Panc1 (cell line): ENCODE data around the gene POLDIP2. TPM values are rescaled to one million over a fixed set of nuclear protein-coding genes. Genes with fewer than 3 reads are reported as not detected.

Experiments used
- ATAC-seq: fragments of 200-7000 bp; cut with Tn5 transposase; 2 replicates; pipeline ENCODE4 v1.9.1; 2020; ENCODE audit warnings: mild to moderate bottlenecking, moderate library complexity
- BruUV-seq: library from RNA; stranded (reverse); fragments of 400-500 nt; replicated peaks from 2 replicates; lab custom pipeline; 2021; lab: Mats Ljungman, UMichigan
- CTCF ChIA-PET: fragments of 300-600 bp; sonication (Branson Sonifier 250); formaldehyde crosslinking; loops from one replicate; lab custom pipeline; 2022; ENCODE audit warnings: antibody characterized with exemption; lab: Charles Lee
- POLR2A ChIA-PET: fragments of 300-600 bp; sonication (Branson Sonifier 250); formaldehyde crosslinking; loops from one replicate; lab custom pipeline; 2022; ENCODE audit warnings: antibody characterized with exemption; lab: Charles Lee
- DNase-seq: peaks from one replicate; pipeline ENCODE4 v3.0.0-alpha.2; 2010; ENCODE audit warnings: low read depth, low spot score
- H3K27ac ChIP-seq: 2 replicates; pipeline ENCODE4 v1.5.1; 2011; ENCODE audit warnings: mild to moderate bottlenecking, low read length, inconsistent platforms
- H3K27me3 ChIP-seq: fragments of 200-500 bp; sonication (Bioruptor generic); 2 replicates; pipeline ENCODE4 v1.6.0; 2014; ENCODE audit warnings: low read length, inconsistent platforms; ENCODE audit not compliant: control insufficient read depth, insufficient read depth
- H3K36me3 ChIP-seq: fragments of 200-500 bp; sonication (Bioruptor generic); 2 replicates; pipeline ENCODE4 v1.5.1; 2014; ENCODE audit warnings: inconsistent platforms, mild to moderate bottlenecking, low read length, moderate library complexity; ENCODE audit not compliant: control insufficient read depth, insufficient read depth
- H3K4me1 ChIP-seq: 2 replicates; pipeline ENCODE4 v1.5.1; 2011; ENCODE audit warnings: inconsistent platforms, mild to moderate bottlenecking, low read length, moderate library complexity; ENCODE audit not compliant: control insufficient read depth, insufficient read depth
- H3K4me3 ChIP-seq, 2 experiments: 2 replicates each; pipeline ENCODE4 v1.5.1; 2011 to 2012; ENCODE audit warnings: low read depth in 2 of 2, low read length in 2 of 2, mild to moderate bottlenecking in 2 of 2, inconsistent platforms in 1 of 2, moderate library complexity in 1 of 2
- H3K9me3 ChIP-seq: fragments of 200-500 bp; sonication (Bioruptor generic); 2 replicates; pipeline ENCODE4 v1.5.1; 2014; ENCODE audit warnings: low read depth, mild to moderate bottlenecking, inconsistent platforms, low read length, moderate library complexity; ENCODE audit not compliant: control insufficient read depth, insufficient read depth
- POLR2AphosphoS5 ChIP-seq: IDR thresholded peaks from 2 replicates; pipeline ENCODE4 v1.6.1; 2012; ENCODE audit warnings: mild to moderate bottlenecking, low read depth, low read length, moderate library complexity
- SIN3A ChIP-seq: IDR thresholded peaks from 2 replicates; pipeline ENCODE4 v1.6.1; 2012; ENCODE audit warnings: low read depth, mild to moderate bottlenecking, low read length, moderate library complexity, borderline replicate concordance; ENCODE audit not compliant: insufficient read depth
- TCF7L2 ChIP-seq: IDR thresholded peaks from 2 replicates; pipeline ENCODE4 v1.6.1; 2011; ENCODE audit warnings: mild to moderate bottlenecking, low read depth, low read length, inconsistent platforms
- in situ Hi-C: cut with HindIII; loops from 2 replicates; pipeline ENCODE4 v1.10.0; 2016; ENCODE audit warnings: low sequenced_read_pairs, low pct_unique_long_range_greater_than_20kb
- intact Hi-C: fragments of 100-400 bp; cut with micrococcal nuclease; formaldehyde crosslinking; loops from one replicate; pipeline ENCODE4 v1.10.0; 2022; ENCODE audit not compliant: unreplicated experiment
- total RNA-seq: library from RNA; stranded (reverse); gene quantifications from one replicate; pipeline ENCODE4 v1.2.1, GENCODE V29; 2021; ENCODE audit not compliant: unreplicated experiment
- TF ChIP-seq, protein P1 (sequence below), 2 experiments: IDR thresholded peaks; 2 replicates each; pipeline ENCODE4 v1.6.1; 2011 to 2012; ENCODE audit warnings: low read depth in 2 of 2, control low read depth in 1 of 2, low read length in 1 of 2, mild to moderate bottlenecking in 1 of 2, moderate library complexity in 1 of 2; ENCODE audit not compliant: insufficient read depth in 1 of 2
- TF ChIP-seq, protein P2 (sequence below): fragments of 450-650 bp; IDR thresholded peaks from 2 replicates; pipeline ENCODE4 v1.5.1; 2017; ENCODE audit warnings: mild to moderate bottlenecking

Gene POLDIP2
- total RNA-seq, 1 experiment from 2014 or later = 175 TPM

DNA sequence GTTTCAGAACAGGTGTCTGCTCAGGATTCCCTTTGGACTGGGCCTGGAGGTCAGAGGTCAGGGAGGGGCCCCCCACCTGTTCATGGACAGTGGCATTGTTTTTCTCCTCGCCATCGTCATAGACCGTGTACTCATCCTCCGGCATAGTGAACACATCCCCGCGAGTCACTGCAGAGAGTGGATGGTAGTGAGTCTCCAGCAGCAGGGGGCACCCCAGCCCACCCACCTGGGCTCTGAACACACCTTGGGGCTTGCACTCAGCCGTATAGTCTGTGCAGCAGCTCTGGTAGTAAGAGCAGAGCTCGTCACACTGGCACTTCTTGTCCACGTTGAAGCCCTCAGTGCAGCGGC is 12.3 kb upstream of the POLDIP2 start:
- Histone ChIP-seq H3K9me3 (no peaks in the 10 kb centered on the region), H3K27ac (no peak overlapping the region; the same call in 1 of the 2 replicates), H3K27me3 (no peaks in the 10 kb centered on the region), H3K36me3 (no peaks in the 10 kb centered on the region), H3K4me3 (no peak overlapping the region), H3K4me1 (peaks cover 27% of the 10 kb centered on the region)
- ChIA-PET CTCF (no interaction called here), POLR2A (interaction anchor here (0.6 to 1.0 kb wide), 4 partner anchors 12 to 156 kb away, joined by 3 to 5 read pairs (median 4); partner anchors contain the start of gene POLDIP2)
- no peak for DNase-seq
- TF ChIP-seq, protein P1, sequence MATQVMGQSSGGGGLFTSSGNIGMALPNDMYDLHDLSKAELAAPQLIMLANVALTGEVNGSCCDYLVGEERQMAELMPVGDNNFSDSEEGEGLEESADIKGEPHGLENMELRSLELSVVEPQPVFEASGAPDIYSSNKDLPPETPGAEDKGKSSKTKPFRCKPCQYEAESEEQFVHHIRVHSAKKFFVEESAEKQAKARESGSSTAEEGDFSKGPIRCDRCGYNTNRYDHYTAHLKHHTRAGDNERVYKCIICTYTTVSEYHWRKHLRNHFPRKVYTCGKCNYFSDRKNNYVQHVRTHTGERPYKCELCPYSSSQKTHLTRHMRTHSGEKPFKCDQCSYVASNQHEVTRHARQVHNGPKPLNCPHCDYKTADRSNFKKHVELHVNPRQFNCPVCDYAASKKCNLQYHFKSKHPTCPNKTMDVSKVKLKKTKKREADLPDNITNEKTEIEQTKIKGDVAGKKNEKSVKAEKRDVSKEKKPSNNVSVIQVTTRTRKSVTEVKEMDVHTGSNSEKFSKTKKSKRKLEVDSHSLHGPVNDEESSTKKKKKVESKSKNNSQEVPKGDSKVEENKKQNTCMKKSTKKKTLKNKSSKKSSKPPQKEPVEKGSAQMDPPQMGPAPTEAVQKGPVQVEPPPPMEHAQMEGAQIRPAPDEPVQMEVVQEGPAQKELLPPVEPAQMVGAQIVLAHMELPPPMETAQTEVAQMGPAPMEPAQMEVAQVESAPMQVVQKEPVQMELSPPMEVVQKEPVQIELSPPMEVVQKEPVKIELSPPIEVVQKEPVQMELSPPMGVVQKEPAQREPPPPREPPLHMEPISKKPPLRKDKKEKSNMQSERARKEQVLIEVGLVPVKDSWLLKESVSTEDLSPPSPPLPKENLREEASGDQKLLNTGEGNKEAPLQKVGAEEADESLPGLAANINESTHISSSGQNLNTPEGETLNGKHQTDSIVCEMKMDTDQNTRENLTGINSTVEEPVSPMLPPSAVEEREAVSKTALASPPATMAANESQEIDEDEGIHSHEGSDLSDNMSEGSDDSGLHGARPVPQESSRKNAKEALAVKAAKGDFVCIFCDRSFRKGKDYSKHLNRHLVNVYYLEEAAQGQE (IDR thresholded peaks at IDR 0.05; ENCODE audit: insufficient read depth in 1 of 2, low read depth in 2 of 2, low read length in 1 of 2) = no peak
- TF ChIP-seq, protein P2, sequence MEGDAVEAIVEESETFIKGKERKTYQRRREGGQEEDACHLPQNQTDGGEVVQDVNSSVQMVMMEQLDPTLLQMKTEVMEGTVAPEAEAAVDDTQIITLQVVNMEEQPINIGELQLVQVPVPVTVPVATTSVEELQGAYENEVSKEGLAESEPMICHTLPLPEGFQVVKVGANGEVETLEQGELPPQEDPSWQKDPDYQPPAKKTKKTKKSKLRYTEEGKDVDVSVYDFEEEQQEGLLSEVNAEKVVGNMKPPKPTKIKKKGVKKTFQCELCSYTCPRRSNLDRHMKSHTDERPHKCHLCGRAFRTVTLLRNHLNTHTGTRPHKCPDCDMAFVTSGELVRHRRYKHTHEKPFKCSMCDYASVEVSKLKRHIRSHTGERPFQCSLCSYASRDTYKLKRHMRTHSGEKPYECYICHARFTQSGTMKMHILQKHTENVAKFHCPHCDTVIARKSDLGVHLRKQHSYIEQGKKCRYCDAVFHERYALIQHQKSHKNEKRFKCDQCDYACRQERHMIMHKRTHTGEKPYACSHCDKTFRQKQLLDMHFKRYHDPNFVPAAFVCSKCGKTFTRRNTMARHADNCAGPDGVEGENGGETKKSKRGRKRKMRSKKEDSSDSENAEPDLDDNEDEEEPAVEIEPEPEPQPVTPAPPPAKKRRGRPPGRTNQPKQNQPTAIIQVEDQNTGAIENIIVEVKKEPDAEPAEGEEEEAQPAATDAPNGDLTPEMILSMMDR = no peak; the same call in 1 of the 2 replicates
- TF ChIP-seq TCF7L2 = no peak
- TF ChIP-seq POLR2AphosphoS5 = no peak
- TF ChIP-seq SIN3A = no peak
- in situ Hi-C loops (no loop called here), intact Hi-C loops (no loop called here)
- no TSS peak for BruUV-seq
- ATAC-seq = no peak

DNA sequence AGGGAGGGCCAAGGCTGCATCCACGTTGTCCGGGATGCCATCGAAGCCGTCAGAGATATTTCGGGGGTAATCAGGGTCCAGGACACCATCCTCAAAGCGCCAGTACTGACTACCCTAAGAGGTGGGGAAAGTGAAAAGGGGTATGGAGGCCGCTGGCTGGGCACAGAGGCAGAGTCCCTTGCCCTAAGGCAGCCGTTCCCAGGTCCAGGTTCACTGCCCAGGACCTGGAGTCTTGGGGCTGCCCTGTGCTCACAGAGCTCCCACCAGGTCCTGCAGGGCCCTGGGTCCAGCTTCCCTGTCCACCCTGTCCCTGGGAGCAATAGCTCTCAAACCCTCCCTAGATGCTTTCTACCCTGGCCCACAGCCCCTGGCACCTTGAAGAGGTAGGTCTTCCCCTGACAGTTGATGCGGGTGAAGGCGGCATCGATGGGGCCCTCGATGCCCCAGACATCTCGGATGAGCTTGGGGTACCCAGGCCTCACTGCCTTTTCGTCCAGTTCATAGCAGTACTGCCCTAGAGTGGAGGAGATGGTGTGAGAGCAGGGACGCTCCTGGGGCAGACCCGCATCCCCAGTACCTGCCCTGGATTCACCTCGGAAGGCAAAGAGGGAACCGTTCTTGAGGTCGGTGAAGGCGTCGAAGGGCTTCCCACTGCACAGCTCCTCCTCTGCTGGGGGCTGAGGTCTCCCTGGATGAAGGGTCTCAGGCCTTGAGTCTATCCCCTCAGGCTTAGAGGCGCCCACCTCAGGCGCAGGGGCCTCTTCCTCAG is 11.8 kb upstream of the POLDIP2 start:
- ChIA-PET POLR2A (interaction anchor here (0.8 kb wide), 1 partner anchor 112 kb away, joined by 3 read pairs; no protein-coding TSS in a partner anchor), CTCF (no interaction called here)
- no peaks in the 10 kb centered on the region for H3K27me3 ChIP-seq
- BruUV-seq = no TSS peak
- TF ChIP-seq TCF7L2 = no peak
- TF ChIP-seq, protein P1 (IDR thresholded peaks at IDR 0.05; ENCODE audit: insufficient read depth in 1 of 2, low read depth in 2 of 2, low read length in 1 of 2) = no peak
- no peak for TF ChIP-seq POLR2AphosphoS5
- TF ChIP-seq SIN3A = no peak
- TF ChIP-seq, protein P2 = no peak
- no peak overlapping the region for H3K27ac ChIP-seq
- ATAC-seq (no peak), DNase-seq (no peak)
- H3K4me1 ChIP-seq = peaks cover 27% of the 10 kb centered on the region
- H3K9me3 ChIP-seq = no peaks in the 10 kb centered on the region
- intact Hi-C loops = no loop called here
- in situ Hi-C loops = no loop called here
- H3K4me3 ChIP-seq = no peak overlapping the region
- no peaks in the 10 kb centered on the region for H3K36me3 ChIP-seq
